GM13977 (cell line): Measurements from ENCODE around the gene TSKS.

Experiments
- DNase-seq: peaks from one replicate; pipeline ENCODE4 v3.0.0; 2012; ENCODE audit warnings: low spot score
- CTCF ChIP-seq: IDR thresholded peaks from 2 replicates; pipeline ENCODE4 v1.5.1; 2012; ENCODE audit warnings: mild to moderate bottlenecking, control low read depth; ENCODE audit not compliant: insufficient read depth; ENCODE audit errors: extremely low read depth, missing control alignments
- in situ Hi-C: fragments of 300-500 bp; cut with MboI; formaldehyde crosslinking; loops from one replicate; pipeline ENCODE4 v1.12.0; 2022; ENCODE audit warnings: low sequenced_read_pairs, low pct_unique_long_range_greater_than_20kb, mixed read lengths, inconsistent platforms; ENCODE audit not compliant: unreplicated experiment

Gene TSKS

GRCh38 chr19:49713236-49713845, 49.8 kb downstream of the TSKS start:
- in situ Hi-C loops = no loop called here
- no peak for TF ChIP-seq CTCF
- no peak for DNase-seq

GRCh38 chr19:49712397-49712859, 50.7 kb downstream of the TSKS start:
- no peak for DNase-seq
- in situ Hi-C loops = no loop called here

GRCh38 chr19:49710372-49710951, 52.6 kb downstream of the TSKS start:
- TF ChIP-seq CTCF = no peak
- in situ Hi-C loops = no loop called here
- no peak for DNase-seq

More at GRCh38 chr19:49712397-49712859, 50.7 kb downstream of the TSKS start:
- TF ChIP-seq CTCF = no peak

GRCh38 chr19:49705919-49706318, 57.2 kb downstream of the TSKS start:
- no peak for DNase-seq
- in situ Hi-C loops = no loop called here
- TF ChIP-seq CTCF = no peak

GRCh38 chr19:49704888-49705642, 58.0 kb downstream of the TSKS start:
- in situ Hi-C loops = no loop called here
- TF ChIP-seq CTCF = no peak
- DNase-seq = no peak

GRCh38 chr19:49701271-49701786, 61.8 kb downstream of the TSKS start:
- in situ Hi-C loops = no loop called here
- TF ChIP-seq CTCF = no peak
- DNase-seq = no peak
